ENCODE data around the gene RBM6. TPM values are rescaled to one million over a fixed set of nuclear protein-coding genes. Genes with fewer than 3 reads are reported as not detected.
"Not testable (repeated sequence)": the region's sequence is repeated elsewhere in the genome, so short reads cannot be mapped to it uniquely, and the experiment has no call there.

The RBM6 gene
- total and polyA plus RNA-seq, 4 donors: 47.0 to 271 (median 128) TPM

DNA sequence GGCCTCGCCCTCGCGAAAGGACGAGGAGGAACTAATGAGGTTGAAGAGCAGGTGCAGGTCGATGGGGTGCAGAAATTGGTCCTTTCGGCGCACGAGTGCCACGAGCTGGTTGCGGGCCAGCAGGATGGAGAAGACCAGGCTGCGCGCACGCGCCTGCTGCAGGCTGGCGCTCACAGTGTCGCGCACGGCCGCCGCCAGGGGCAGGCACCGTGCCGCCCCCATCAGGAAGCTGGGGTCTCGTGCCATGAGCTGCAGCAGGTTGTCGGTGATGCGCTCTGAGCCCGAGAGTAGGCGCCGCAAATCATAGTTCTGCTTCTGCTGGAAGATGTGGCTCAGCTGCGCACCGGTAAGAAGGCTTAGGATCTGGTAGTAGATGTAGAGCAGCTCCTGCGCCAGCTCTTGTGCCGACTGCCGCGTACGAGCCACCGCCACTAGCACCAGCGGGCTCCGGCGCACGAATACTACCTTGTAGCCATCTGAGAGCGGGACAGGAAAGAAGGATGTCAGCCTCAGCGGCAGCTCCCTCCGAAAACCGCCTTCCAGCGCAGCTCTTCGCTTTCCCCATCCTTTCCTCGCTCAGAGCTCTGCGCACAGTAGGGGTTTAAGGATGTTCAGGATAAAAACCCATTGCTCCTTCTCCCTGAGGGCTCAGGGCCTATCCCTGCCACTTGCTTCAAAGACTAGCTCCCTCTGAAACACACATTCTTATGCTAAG, 29.4 kb upstream of the RBM6 start:
- ATAC-seq (ENCODE audit: low FRiP score): no peak
- Histone ChIP-seq H3K27me3 (ENCODE audit: control insufficient read depth in 1 of 2, insufficient read depth in 2 of 2, low read length in 1 of 2) (no peaks in the 10 kb centered on the region), H3K4me3 (ENCODE audit: low read length in 2 of 2) (no peak overlapping the region), H3K27ac (ENCODE audit: low read depth in 1 of 2, low read length in 2 of 2) (no peak overlapping the region), H3K36me3 (ENCODE audit: control insufficient read depth in 1 of 2, insufficient read depth in 2 of 2, low read length in 1 of 2) (no peaks in the 10 kb centered on the region), H3K9me3 (ENCODE audit: control insufficient read depth, low read length) (no peaks in the 10 kb centered on the region), H3K4me1 (ENCODE audit: control insufficient read depth in 1 of 2, insufficient read depth in 2 of 2, low read length in 2 of 2) (no peaks in the 10 kb centered on the region)
- no peak for DNase-seq
- intact Hi-C loops (cut with DNase I): no loop called here
- 82 to 84% methylated on average over 48 of the region's 48 CpGs for WGBS, 2 donors

DNA sequence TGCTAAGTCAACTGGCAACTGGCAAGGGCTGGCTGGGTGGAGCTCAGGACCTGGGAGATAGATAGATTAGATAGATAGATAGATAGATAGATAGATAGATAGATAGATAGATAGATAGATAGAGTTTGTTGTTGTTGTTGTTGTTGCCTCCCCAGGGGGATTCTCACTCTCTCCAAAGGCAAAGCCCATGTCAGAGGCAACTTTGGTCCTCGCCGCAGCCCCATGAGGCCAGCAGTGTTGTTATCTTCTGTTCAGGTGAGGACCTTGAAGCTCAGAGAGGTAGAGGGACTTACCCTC, 28.9 kb upstream of the RBM6 start:
- H3K27me3 ChIP-seq (ENCODE audit: control insufficient read depth in 1 of 2, insufficient read depth in 2 of 2, low read length in 1 of 2): no peaks in the 10 kb centered on the region
- no peaks in the 10 kb centered on the region for H3K4me1 ChIP-seq (ENCODE audit: control insufficient read depth in 1 of 2, insufficient read depth in 2 of 2, low read length in 2 of 2)
- no peak for DNase-seq
- intact Hi-C loops (cut with DNase I): no loop called here
- no peak overlapping the region for H3K27ac ChIP-seq (ENCODE audit: low read depth in 1 of 2, low read length in 2 of 2)
- ATAC-seq (ENCODE audit: low FRiP score): no peak
- no peak overlapping the region for H3K4me3 ChIP-seq (ENCODE audit: low read length in 2 of 2)
- no peaks in the 10 kb centered on the region for H3K36me3 ChIP-seq (ENCODE audit: control insufficient read depth in 1 of 2, insufficient read depth in 2 of 2, low read length in 1 of 2)
- WGBS, 2 donors: 93 to 98% methylated on average over 2 of the region's 2 CpGs
- no peaks in the 10 kb centered on the region for H3K9me3 ChIP-seq (ENCODE audit: control insufficient read depth, low read length)

DNA sequence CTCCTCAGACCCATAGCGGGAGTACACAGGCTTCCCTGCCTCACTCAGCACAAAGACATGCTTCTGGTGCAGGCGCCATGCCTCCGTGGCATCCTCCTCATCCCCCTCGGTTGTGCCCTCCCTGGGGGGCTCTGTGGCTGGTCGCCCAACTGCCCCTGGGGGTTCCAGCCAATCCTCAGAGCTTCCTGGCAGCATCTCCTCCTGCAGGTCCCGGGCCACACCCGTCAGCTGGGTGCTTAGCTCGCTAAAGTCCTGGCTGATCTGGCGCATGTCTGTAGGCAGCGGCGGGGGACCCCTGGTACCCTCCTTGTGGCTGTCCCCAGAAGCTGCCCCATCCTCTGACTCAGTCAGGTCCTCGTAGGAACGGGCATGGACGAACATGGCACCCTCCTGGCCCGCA, 28.3 kb upstream of the RBM6 start:
- Histone ChIP-seq H3K4me3 (ENCODE audit: low read length in 2 of 2) (no peak overlapping the region), H3K27ac (ENCODE audit: low read depth in 1 of 2, low read length in 2 of 2) (no peak overlapping the region), H3K36me3 (ENCODE audit: control insufficient read depth in 1 of 2, insufficient read depth in 2 of 2, low read length in 1 of 2) (no peaks in the 10 kb centered on the region), H3K27me3 (ENCODE audit: control insufficient read depth in 1 of 2, insufficient read depth in 2 of 2, low read length in 1 of 2) (no peaks in the 10 kb centered on the region), H3K4me1 (ENCODE audit: control insufficient read depth in 1 of 2, insufficient read depth in 2 of 2, low read length in 2 of 2) (no peaks in the 10 kb centered on the region), H3K9me3 (ENCODE audit: control insufficient read depth, low read length) (no peaks in the 10 kb centered on the region)
- ATAC-seq (ENCODE audit: low FRiP score) (no peak), DNase-seq (no peak)
- WGBS, 2 donors: 86 to 94% methylated on average over 15 of the region's 15 CpGs
- intact Hi-C loops (cut with DNase I): no loop called here

DNA sequence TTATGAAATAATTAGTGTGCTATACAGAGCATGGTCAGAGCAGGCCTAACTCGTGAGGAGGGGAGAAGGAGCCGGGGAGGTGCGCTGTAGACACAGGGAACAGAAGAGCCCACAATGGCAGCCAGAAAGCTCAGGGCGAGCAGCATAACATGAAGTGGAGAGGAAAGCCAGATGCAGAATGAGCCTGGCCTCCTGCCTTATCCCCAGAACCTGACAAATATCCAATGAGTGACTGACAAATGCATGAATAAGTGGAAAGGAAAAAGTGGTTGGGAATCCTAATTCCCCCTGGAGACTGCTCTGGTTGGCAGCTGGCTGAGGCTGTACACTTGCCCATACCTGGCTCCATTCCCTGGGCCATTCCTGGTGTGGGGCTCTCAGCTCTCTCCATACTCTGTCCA, 27.1 kb upstream of the RBM6 start:
- no peak for ATAC-seq (ENCODE audit: low FRiP score)
- intact Hi-C loops (cut with DNase I): no loop called here

DNA sequence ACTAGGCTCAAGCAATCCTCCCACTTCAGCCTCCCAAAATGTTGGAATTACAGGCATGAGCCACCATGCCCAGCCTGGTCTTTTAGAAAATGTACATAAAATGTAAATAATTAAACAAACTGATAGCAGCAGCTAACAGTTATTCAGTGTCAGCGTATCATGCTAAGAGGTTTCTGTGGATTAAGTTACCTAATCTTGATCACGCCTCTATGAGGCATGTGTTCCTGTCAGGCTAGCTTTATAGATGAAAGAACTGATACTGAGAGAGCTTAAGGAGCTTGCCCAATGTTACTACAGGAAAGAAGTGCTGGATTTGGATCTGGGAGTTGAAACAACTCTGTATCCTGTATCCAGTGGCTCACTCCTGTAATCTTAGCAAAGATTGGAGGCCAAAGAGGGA, 25.0 kb upstream of the RBM6 start:
- Histone ChIP-seq H3K4me3 (ENCODE audit: low read length in 2 of 2) (no peak overlapping the region), H3K27ac (ENCODE audit: low read depth in 1 of 2, low read length in 2 of 2) (no peak overlapping the region), H3K36me3 (ENCODE audit: control insufficient read depth in 1 of 2, insufficient read depth in 2 of 2, low read length in 1 of 2) (no peaks in the 10 kb centered on the region), H3K27me3 (ENCODE audit: control insufficient read depth in 1 of 2, insufficient read depth in 2 of 2, low read length in 1 of 2) (no peaks in the 10 kb centered on the region), H3K4me1 (ENCODE audit: control insufficient read depth in 1 of 2, insufficient read depth in 2 of 2, low read length in 2 of 2) (no peaks in the 10 kb centered on the region), H3K9me3 (ENCODE audit: control insufficient read depth, low read length) (no peaks in the 10 kb centered on the region)
- 92 to 94% methylated on average over 2 of the region's 2 CpGs for WGBS, 2 donors
- DNase-seq (no peak), ATAC-seq (ENCODE audit: low FRiP score) (no peak)
- intact Hi-C loops (cut with DNase I): no loop called here

More for the DNA sequence above, 27.1 kb upstream of the RBM6 start:
- Histone ChIP-seq H3K27me3 (ENCODE audit: control insufficient read depth in 1 of 2, insufficient read depth in 2 of 2, low read length in 1 of 2) (no peaks in the 10 kb centered on the region), H3K4me1 (ENCODE audit: control insufficient read depth in 1 of 2, insufficient read depth in 2 of 2, low read length in 2 of 2) (no peaks in the 10 kb centered on the region), H3K4me3 (ENCODE audit: low read length in 2 of 2) (no peak overlapping the region), H3K9me3 (ENCODE audit: control insufficient read depth, low read length) (no peaks in the 10 kb centered on the region), H3K27ac (ENCODE audit: low read depth in 1 of 2, low read length in 2 of 2) (no peak overlapping the region), H3K36me3 (ENCODE audit: control insufficient read depth in 1 of 2, insufficient read depth in 2 of 2, low read length in 1 of 2) (no peaks in the 10 kb centered on the region)
- DNase-seq: no peak
- 29 to 34% methylated on average over 4 of the region's 4 CpGs for WGBS, 2 donors

DNA sequence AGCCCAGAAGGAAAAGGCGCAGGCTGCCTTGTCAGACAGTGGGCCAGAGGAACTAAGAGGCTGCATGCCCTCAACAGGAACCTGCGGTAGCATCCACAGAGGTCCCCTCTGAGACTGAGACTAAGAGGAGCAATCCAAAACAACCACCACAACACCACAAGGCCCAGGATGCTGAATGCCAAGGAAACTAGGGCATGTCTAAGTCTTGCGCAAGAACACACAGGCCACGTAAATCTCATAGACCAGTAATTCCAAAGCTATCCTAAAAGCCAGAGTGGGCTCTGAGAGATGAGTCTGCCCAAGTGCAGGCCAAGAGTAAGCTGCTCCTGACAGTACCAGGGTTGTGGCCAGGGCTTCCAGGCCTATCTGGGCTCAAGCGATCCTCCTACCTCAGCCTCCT, 23.3 kb upstream of the RBM6 start:
- DNase-seq (no peak), ATAC-seq (ENCODE audit: low FRiP score) (no peak)
- no peaks in the 10 kb centered on the region for H3K4me1 ChIP-seq (ENCODE audit: control insufficient read depth in 1 of 2, insufficient read depth in 2 of 2, low read length in 2 of 2)
- WGBS, 2 donors: 92 to 93% methylated on average over 5 of the region's 5 CpGs
- no peaks in the 10 kb centered on the region for H3K36me3 ChIP-seq (ENCODE audit: control insufficient read depth in 1 of 2, insufficient read depth in 2 of 2, low read length in 1 of 2)
- H3K27me3 ChIP-seq (ENCODE audit: control insufficient read depth in 1 of 2, insufficient read depth in 2 of 2, low read length in 1 of 2): no peaks in the 10 kb centered on the region
- intact Hi-C loops (cut with DNase I): no loop called here
- no peaks in the 10 kb centered on the region for H3K9me3 ChIP-seq (ENCODE audit: control insufficient read depth, low read length)
- no peak overlapping the region for H3K27ac ChIP-seq (ENCODE audit: low read depth in 1 of 2, low read length in 2 of 2)
- no peak overlapping the region for H3K4me3 ChIP-seq (ENCODE audit: low read length in 2 of 2)

DNA sequence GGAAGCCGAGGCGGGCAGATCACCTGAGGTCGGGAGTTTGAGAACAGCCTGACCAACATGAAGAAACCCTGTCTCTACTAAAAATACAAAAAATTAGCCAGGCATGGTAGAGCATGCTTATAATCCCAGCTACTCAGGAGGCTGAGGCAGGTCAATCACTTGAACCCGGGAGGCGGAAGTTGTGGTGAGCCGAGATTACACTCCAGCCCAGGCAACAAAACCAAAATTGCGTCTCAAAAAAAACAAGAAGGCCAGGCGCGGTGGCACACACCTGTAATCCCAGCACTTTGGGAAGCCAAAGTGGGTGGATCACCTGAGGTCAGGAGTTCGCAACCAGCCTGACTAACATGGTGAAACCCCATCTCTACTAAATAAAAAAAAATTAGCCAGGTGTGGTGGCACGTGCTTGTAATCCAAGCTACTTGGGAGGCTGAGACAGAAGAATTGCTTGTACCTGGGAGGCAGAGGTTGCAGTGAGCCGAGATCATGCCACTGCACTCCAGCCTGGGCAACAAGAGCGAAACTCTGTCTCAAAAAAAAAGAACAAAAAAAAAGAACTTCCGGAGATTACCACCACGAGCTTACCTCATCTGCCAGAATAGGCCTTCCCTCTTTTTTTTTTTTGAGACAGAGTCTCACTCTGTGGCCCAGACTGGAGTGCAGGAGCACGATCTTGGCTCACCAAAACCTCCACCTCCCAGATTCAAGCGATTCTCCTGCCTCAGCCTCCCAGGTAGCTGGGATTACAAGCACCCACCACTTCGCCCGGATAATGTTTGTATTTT, 22.0 kb upstream of the RBM6 start:
- H3K27ac ChIP-seq (ENCODE audit: low read depth in 1 of 2, low read length in 2 of 2); DNase-seq; H3K4me3 ChIP-seq (ENCODE audit: low read length in 2 of 2); H3K27me3 ChIP-seq (ENCODE audit: control insufficient read depth in 1 of 2, insufficient read depth in 2 of 2, low read length in 1 of 2); intact Hi-C loops (cut with DNase I); H3K9me3 ChIP-seq (ENCODE audit: control insufficient read depth, low read length); H3K36me3 ChIP-seq (ENCODE audit: control insufficient read depth in 1 of 2, insufficient read depth in 2 of 2, low read length in 1 of 2); ATAC-seq (ENCODE audit: low FRiP score); H3K4me1 ChIP-seq (ENCODE audit: control insufficient read depth in 1 of 2, insufficient read depth in 2 of 2, low read length in 2 of 2): not testable (repeated sequence)
- 94% methylated on average over 19 of the region's 19 CpGs for WGBS, 2 donors

DNA sequence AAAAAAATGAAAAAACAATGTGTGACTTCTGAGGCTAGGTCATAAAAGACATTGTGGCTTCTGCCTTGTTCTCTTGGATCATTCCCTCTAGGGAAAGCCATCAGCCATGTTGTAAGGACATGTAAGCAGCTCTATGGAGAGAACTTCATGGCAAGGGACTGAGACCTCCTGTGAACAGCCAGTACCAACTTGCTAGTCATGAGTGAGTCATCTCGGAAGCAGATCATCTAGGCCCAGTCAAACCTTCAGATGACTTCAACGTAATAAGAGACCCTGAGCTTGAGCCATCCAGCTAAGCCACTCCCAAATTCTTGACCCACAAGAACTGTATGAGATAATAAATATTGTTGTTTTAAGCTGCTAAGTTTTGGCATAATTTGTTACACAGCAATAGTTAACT, 15.3 kb upstream of the RBM6 start:
- Histone ChIP-seq H3K27me3 (ENCODE audit: control insufficient read depth in 1 of 2, insufficient read depth in 2 of 2, low read length in 1 of 2) (no peaks in the 10 kb centered on the region), H3K4me3 (ENCODE audit: low read length in 2 of 2) (no peak overlapping the region), H3K27ac (ENCODE audit: low read depth in 1 of 2, low read length in 2 of 2) (no peak overlapping the region), H3K9me3 (ENCODE audit: control insufficient read depth, low read length) (no peaks in the 10 kb centered on the region), H3K36me3 (ENCODE audit: control insufficient read depth in 1 of 2, insufficient read depth in 2 of 2, low read length in 1 of 2) (no peaks in the 10 kb centered on the region), H3K4me1 (ENCODE audit: control insufficient read depth in 1 of 2, insufficient read depth in 2 of 2, low read length in 2 of 2) (no peaks in the 10 kb centered on the region)
- intact Hi-C loops (cut with DNase I): no loop called here
- WGBS, 2 donors: 61 to 67% methylated on average over 2 of the region's 2 CpGs
- no peak for ATAC-seq (ENCODE audit: low FRiP score)
- no peak for DNase-seq

DNA sequence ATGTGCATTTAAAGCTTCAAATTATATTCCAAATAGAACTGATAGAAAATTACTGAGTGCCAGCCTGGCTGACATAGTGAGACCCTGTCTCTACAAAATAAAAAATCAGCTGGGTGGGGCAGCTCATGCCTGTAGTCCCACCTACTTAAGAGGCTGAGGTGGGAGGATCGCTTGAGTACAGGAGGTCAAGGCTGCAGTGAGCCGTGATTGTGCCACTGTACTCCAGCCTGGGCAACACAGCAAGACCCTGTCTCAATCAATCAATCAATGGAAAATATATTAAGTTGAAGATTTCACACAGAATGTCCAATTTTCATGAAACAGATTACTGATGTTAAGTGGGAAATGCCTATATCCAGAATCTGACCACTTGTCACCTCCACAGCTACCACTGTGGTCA, 14.5 kb upstream of the RBM6 start:
- Histone ChIP-seq H3K4me3 (ENCODE audit: low read length in 2 of 2) (no peak overlapping the region), H3K4me1 (ENCODE audit: control insufficient read depth in 1 of 2, insufficient read depth in 2 of 2, low read length in 2 of 2) (no peaks in the 10 kb centered on the region), H3K36me3 (ENCODE audit: control insufficient read depth in 1 of 2, insufficient read depth in 2 of 2, low read length in 1 of 2) (no peaks in the 10 kb centered on the region), H3K9me3 (ENCODE audit: control insufficient read depth, low read length) (no peaks in the 10 kb centered on the region), H3K27me3 (ENCODE audit: control insufficient read depth in 1 of 2, insufficient read depth in 2 of 2, low read length in 1 of 2) (no peaks in the 10 kb centered on the region), H3K27ac (ENCODE audit: low read depth in 1 of 2, low read length in 2 of 2) (no peak overlapping the region)
- ATAC-seq (ENCODE audit: low FRiP score): no peak
- no peak for DNase-seq
- intact Hi-C loops (cut with DNase I): no loop called here
- WGBS, 2 donors: 93 to 95% methylated on average over 2 of the region's 2 CpGs

Measured in aorta (tissue), 5 donors.